GM19025 (cell line): Measurements from ENCODE around the gene PITX2.

ENCODE experiments used
- ATAC-seq: cut with Tn5 transposase; IDR thresholded peaks from one replicate; pipeline ENCODE4 v1.9.1; 2021; ENCODE audit warnings: mild to moderate bottlenecking, low read depth, moderate library complexity; ENCODE audit not compliant: unreplicated experiment

Gene PITX2

DNA sequence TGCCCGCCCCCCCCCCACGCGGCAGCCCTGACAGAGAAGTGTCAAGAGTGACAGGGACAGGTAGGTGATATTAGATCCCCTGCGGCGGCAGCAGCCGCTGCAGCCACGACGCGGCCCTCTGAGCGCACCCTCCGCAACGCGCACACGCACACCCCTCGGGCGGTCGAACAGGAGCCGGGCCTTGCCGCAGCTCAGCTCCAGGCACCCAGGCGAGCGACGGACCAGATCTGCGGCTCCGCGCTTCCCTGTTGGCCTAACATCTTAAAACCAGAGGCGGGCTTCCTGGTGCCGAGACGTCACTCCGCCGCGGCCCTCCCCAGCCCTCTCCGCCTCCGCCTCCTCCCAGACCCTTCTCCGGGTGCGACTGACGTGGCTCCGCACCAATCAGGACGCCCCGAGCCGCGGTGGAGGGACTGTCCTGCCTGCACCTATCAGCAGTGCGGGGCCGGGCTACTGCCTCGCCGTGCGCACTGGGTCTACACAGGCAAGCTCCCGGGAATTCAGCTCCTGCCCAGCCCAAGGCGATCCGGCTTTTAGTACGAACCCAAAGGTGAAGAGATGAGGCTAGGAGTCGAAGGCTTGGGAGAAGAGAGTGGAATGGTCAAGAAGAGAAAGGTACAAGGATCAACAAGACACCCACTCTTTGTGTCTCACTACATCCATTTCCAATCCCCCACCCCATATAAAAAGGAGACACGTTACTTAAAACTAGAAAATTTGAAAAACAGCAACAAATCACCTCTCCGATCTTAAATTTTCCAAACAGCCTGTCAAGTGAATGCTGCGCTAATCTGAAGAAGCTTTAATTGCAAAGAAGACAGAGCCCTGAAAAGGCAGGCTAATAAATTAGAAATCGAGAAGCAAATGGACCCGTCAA, at the start of gene PITX2:
Gene PITX2 (minus strand): TSS at position 237 of the 877 bp plus-strand sequence. CDS start 617 bp downstream, outside the sequence.
- peak; percentile 97 for ATAC-seq

GRCh38 chr4:110671679-110672078, 48.8 kb upstream of the PITX2 start:
- no peak for ATAC-seq

- no peak for ATAC-seq
These were observed 46.8 kb upstream of the PITX2 start for GRCh38 chr4:110669663-110670062.

DNA sequence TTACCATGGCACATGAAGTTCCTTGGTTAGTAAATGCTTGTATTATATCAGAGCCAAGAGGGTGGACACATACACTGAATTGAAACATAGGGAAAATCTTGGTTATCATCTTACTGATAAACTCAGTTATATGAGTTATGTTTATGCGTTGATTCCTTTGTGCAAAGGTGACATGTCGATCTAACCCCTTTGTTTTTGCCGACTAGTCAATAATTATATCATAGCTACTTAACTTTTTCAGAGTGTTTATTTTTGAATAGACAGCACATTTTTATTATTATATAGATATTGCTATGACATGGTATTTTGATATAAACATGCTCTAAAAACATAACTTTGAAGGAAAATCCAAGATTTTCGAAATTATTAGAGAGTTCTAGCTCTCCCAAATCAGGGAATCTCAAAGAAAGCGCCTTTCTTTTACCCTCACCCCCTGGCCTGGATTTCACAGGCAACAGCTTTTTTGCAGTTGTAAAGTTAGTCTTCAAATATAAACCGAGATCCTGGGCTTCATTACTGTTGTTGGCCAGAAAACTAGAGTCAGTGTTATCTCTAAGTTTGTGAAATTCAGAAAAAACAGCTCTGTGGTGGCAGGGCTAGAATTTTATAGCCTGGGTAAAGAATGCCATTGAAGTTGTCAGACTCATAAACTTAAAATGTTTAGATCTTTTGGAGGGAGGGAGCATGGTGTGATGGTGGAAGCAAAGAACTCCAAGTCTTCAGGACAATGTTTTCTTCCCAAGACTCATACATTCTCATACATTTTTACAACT, 45.8 kb upstream of the PITX2 start:
- ATAC-seq, result no peak

DNA sequence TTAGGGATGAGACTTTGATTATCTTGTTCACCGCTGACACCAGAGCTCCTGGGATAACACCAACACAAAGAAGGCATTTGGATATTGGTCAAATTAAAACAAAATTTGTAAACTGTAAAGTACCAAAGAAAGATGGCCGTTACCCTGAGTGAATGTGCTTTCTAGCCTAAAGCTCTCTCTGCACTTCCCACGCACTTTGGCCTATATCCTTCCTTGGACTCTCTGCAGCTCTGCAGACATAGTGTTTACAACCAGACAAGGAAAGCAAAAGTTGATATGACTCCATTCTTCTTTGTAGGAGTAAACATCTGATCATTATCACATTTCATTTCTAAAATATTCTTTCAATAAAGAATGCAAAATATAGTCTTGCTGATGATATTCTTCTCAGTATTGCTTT, 44.8 kb upstream of the PITX2 start:
- no peak for ATAC-seq

DNA sequence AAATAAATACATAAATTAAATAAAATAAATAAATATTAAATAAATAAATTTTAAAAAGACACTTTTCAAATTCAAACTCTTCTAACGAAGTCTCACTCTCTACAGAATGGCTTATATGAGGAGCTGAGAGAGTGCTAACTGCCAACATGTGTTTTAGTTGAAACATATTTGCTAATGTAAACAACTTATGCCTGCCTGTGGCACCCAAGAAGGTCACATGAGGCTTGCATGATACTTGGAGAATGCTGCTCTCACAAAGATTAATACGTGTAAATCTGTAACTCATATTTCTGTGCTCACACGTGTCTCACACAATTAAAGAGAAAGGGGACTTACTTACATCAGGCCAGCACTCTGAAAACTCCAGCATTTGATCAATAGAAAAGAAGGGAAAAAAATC, 43.2 kb upstream of the PITX2 start:
- ATAC-seq, result no peak

DNA sequence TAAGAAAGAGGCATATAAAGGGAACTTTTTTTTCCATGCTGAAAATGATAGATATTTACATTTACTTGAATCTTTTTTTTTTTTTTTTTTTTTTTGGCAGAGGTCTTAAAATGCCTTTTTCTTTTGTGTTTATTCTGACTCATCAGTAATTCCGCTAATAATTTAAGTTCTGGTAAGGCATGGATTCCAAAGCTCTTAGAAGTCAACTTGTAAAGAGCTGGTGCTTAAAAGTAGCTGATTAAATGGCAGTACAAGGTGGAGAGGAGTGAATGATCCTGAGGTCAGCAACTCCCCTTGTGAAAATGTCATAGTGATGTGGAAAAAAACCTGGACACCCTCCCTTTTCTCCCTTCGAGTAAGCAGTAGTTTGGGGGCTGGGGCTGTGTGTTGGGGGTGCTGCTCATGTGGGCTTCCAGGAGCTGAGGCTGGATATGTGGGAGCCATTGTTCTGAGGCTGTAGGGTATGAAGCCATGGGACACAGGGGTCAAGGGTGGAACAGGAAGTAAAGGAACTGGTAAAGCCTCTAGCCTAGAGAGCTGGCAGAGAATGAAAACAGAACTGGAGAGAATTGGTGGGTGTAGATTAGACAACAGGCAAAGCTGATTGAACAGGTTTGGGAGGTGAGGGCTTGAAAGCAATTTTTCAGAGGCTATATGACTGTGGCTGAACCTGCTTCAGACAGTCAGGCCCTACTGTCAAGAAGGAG, 41.0 kb upstream of the PITX2 start:
- no peak for ATAC-seq

GRCh38 chr4:110663206-110663605, 40.3 kb upstream of the PITX2 start:
- ATAC-seq, result no peak

DNA sequence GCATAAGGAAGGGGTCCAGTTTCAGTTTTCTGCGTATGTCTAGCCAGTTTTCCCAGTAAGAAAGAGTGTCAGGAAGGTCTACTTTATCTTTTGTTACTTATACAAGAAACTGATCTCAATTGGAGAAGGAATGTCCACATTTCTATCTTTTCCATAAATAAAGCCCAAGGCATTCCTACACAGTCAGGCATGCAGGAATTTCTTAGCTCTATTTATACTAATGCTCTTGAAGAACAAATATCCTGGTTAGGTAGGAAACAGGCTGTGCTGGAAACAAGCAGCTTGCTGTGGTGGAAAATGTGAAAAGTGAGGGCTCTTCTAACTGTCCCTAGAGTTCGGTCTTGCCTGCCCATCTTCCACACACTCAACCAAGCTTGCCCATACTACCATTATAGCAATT, 37.9 kb upstream of the PITX2 start:
- ATAC-seq, result no peak

- ATAC-seq, result no peak
These were observed 31.4 kb upstream of the PITX2 start for GRCh38 chr4:110654254-110654635.

DNA sequence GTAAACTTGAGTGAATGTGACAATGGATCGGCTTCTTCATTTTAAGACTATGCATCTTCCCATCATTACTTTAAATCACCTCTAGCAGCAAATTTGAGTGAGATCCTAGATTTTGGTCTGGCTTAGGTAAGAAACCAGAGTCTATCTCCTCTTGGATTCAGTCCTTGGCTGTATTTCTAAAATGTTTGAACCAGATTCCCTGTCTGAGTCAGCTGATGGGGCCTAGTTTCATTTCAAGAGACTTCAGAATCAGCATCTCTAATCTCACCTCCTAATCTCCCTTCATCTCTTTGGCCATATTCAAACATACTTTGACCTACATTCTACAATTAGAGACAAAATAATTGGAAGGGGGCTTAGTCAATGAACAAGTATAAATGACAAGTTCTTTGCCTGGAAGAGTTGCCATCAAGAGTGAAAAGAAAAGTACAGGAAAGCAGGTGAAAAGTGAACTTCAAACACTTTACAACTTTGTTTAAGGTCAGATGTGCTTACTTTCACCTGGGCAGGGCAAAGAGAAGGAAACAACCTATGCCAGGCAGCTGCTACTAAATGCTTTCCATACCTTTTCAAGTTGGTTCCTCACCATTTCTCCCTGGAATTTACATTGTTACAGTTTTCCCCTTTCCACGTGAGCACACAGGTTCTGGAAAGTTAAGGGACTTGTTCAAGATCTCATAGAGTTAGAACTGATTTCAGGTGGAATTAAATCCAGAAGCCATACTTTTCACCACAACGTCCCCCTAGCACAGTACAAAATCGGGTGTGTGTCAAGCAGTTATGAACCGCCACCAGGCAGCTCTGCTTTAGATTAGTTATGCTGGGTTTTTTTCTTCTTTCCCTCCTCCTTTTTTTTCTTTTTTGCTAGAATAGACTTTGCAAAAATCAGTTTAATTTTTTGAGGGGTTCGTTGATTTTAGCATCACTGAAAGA, 30.7 kb upstream of the PITX2 start:
- ATAC-seq, result no peak

DNA sequence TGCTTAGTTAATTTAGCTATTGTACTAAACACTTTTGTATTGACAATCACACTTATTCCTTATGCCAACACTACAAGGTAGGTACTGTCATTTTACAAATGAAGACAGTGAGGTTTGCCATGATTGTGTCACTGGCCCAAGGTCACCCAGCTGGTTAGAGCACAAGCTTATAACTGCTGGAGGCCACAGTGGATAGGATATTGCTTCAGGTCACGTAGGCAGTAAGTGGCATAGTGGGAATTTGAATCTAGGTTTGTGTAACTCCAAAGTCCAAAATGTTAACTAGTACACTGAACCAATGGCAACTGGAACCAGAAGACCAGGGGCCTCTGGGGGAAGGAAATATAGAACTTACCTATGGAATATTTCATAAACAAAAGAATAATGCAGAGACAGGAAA, 21.1 kb upstream of the PITX2 start:
- ATAC-seq, result no peak

DNA sequence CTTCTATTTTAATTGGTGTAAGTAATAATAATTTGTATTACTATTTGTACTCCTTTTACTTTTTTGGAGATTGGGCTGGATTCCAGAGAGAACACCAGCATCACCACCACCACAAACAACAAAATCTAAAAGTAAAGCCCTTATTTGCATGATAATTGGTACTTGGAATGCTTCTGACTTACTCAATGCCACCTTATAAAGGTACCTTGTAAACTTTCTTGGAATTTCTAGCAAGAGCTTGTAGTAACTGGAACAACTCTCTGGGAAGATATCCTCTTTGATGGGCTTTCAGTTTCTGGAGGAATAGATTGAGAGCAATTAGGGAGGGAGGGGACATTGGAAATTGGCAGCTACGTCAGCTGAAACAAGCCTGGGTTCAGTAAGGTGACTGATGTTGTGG, 20.2 kb upstream of the PITX2 start:
- ATAC-seq, result no peak

DNA sequence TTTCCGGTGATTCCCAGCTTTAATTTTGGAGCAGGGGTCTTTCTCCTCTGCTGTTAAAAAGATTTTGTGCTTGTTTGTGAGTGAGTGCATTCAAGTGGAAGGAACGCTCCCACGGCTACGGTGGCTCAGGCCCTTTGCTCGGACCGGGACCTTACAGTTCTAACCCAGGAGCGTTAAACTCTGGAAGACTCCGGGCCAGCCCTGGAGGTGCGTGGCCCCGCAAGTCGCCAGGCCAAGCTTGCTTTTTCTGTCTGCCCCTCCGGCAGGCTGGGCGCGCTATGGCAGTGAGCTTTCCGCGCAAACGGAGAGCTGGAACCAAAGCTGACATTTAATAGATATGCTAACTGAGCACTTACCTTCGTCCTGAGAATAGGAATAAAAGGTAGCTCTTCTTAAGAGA, 18.3 kb upstream of the PITX2 start:
- ATAC-seq, result no peak

- no peak for ATAC-seq
These were observed 17.7 kb upstream of the PITX2 start for GRCh38 chr4:110640576-110640975.

- no peak for ATAC-seq
These were observed 16.6 kb upstream of the PITX2 start for GRCh38 chr4:110639207-110640090.

DNA sequence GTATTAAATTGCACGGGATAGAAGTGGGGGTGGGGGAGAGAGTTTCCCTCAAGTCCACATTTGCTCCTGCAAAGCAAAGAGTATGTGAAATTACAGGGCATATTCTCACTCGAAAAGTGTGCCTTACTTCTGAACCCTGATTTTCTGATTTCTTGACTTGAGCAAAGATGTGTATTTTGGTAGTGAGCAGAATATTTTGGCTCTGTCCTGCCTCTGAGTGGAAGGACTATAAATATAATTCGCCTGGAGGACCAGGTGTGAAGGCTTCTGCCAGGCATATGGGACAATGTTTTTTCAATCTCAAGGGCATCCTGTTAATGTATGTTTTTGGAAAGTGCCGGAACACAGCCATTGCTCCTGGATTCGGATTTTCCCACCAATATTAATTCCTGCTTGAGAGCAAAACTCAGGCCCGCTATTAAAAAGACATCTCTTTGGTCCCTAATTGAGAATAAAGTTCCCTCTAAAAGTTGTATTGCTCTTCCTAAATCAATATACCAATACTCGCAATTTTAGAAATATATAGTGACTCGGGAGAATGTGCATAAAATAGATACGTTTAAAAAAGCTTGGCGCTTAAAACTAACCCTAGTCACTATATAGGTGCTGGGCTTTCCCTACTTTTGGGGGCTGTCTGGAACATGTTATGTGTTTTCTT, 15.3 kb upstream of the PITX2 start:
- no peak for ATAC-seq

GRCh38 chr4:110637408-110638088, 14.7 kb upstream of the PITX2 start:
- ATAC-seq, result no peak
